Islet of Langerhans (tissue), 1 donor: ENCODE data around the gene PLGRKT.
A peak's percentile ranks its signal among the peaks of the same experiment; 100 is the strongest.
"Not testable (repeated sequence)": the region's sequence is repeated elsewhere in the genome, so short reads cannot be mapped to it uniquely, and the experiment has no call there.

Experiments used
- FAIRE-seq: peaks from one replicate; lab custom pipeline; 2011; peaks lifted over from hg19 to GRCh38; lab: Jason Lieb, UNC

Gene PLGRKT

GRCh38 chr9:5437254-5438216 lies at the start of gene PLGRKT:
Gene PLGRKT (minus strand): TSS chr9:5437925. CDS start chr9:5431977, 5,948 bp downstream.
- FAIRE-seq, result peak; percentile 85

GRCh38 chr9:5486988-5487387 lies 49.3 kb upstream of the PLGRKT start:
- no peak for FAIRE-seq

GRCh38 chr9:5485378-5486085 lies 47.8 kb upstream of the PLGRKT start:
- FAIRE-seq, result no peak

- FAIRE-seq, result no peak
These were observed 45.6 kb upstream of the PLGRKT start for GRCh38 chr9:5483306-5483705.

DNA sequence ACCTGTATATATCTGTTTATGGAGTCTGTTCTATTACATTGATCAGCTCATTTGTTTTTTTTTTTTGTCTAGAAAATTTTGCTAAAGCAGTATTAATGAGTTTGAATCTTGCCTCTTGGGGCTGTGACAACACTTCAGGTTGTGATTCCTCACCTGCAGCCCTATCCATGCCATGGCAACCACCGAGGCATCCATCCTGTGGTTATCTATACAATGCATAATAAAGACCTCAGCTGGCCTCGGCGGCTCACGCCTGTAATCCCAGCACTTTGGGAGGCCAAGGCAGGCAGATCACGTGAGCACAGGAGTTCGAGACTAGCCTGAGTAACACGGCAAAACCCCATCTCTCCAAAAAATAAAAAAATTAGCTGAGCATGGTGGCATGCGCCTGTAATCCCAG lies 44.5 kb upstream of the PLGRKT start:
- FAIRE-seq, result no peak

DNA sequence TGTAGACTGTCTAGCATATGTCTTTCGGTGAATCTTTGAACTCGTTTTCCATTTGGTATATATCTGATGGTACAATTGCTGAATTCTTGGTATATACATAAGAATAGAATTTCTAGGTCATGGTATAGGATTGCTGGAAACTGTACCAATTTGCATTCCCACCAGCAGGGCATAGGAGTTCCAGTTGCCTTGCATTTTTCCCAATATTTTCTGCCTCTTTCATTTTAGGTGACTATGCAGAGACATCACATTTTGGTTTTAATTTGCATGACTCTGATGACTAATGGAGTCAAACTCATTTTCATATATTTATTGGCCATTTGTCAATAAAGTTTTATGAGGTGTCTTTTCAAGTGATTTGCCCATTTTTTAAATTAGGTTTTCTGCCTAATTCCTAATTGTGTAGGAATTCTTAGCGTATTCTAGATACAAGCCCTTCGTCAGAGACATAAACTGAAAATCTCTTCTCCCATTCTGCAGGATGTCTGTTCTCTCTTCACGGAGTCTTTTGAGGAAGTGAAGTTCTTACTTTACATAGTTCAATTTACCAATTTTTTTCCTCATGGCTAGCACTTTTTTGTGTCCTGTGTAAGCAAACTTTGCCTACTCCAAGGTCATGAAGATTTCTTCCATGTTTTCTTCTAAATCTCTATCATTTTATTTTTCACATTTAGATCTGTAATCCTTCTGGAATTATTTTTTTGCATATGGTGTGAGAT lies 43.8 kb upstream of the PLGRKT start:
- FAIRE-seq, result no peak

GRCh38 chr9:5480919-5481318 lies 43.2 kb upstream of the PLGRKT start:
- FAIRE-seq, result no peak

DNA sequence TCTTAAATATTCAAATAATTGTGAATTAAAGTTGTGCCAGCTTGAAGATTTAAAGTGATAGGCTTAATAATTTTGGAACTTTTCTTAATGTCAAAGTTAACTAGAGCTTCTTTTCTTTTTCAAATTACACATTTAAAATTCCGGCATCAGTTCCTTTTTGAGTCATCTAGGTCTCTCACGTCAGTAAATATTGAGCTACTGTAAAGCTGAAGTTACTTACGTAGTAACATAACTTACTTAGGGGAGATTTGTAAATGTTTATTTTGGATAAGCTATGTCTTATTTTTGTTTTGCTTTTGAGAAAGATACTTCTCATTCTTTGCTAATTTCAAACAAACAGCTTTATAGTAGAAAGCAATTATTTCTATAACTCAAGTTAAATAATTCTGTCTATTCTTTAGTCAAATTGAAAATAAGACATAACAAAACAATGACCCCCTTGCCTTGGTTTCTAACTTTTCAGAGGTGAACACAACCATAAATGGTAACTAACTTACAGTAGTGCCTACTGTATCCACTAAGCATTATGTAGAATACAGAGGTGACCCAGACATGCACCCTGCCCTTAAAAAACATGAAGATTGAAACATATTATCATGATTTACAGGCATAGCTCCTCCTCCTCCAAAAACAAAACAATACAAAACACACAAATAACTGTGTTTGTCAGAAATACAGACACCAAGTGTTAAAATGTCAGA lies 42.4 kb upstream of the PLGRKT start:
- no peak for FAIRE-seq

DNA sequence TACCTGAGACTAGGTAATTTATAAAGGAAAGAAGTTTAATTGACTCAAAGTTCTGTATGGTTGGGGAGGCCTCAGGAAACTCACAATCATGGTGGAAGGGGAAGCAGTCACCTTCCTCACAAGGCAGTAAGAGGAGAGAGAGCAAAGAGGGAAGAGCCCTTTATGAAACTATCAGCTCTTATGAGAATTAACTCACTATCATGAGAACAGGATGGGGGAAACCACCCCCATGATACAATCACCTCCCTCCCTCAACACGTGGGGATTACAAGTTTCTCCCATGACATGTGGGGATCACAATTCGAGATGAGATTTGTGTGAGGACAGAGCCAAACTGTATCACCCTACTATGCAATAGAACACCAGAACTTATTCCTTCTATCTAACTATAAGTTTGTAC lies 40.5 kb upstream of the PLGRKT start:
- no peak for FAIRE-seq

- FAIRE-seq, result not testable (repeated sequence)
These were observed 37.9 kb upstream of the PLGRKT start for GRCh38 chr9:5475611-5476010.

- no peak for FAIRE-seq
These were observed 33.1 kb upstream of the PLGRKT start for GRCh38 chr9:5470816-5471215.

GRCh38 chr9:5470122-5470521 lies 32.4 kb upstream of the PLGRKT start:
- FAIRE-seq, result no peak

- FAIRE-seq, result no peak
These were observed 31.1 kb upstream of the PLGRKT start for GRCh38 chr9:5468850-5469249.

GRCh38 chr9:5466766-5467165 lies 29.0 kb upstream of the PLGRKT start:
- FAIRE-seq, result no peak

DNA sequence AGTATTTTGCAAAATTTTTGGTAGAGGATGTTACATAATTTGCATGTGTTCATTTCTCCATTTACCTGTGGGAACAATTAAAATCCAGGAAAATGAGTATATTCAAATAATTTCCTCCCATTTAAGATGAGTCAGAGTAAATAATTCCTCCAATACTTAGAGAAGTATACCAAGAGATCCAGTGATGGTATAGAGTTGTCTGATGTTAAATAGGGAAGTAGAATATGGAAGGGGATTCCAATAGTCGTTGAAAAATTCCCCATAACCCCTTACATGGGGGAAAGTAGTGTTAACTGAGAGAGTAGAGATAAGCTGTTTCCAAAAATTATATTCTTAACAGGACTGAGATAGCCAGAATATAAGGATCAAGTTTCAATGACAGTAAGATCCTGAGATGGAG lies 28.3 kb upstream of the PLGRKT start:
- no peak for FAIRE-seq

DNA sequence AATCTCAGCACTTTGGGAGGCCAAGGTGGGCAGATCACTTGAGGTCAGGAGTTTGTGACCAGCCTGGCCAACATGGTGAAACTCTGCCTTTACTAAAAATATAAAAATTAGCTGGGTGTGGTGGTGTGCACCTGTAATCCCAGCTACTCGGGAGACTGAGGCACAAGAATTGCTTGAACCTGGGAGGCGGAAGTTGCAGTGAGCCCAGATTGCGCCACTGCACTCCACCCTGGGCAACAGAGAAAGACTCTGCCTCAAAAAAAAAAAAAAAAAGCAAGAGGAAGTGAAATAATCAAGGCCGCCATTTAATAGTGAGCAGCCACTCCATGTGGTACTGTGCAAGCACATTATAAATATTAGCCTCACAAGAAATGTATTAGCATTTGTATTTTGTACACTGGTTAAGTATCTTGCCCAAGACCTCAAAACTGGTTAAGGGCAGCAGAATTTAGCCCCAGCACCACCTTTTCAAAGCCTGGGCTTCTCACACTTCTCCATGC lies 27.2 kb upstream of the PLGRKT start:
- not testable (repeated sequence) for FAIRE-seq

DNA sequence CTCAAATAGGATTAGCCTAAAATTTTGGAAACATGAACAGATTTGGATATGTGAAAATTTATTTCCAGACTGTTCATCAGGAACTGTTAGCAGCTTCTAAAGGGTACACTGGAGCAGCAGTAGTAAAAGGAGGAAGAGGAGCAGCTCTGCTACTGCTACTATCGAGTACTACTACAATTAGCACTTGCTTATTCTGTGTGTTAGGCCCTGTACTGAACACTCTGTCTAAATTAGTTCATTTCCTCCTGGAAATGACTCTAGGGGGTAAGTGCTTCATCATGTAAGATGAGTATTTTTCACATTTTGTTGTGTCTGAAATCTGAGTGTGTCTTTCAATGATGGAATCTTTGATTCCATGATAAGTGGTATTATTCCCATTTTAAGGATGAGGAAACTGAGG lies 22.4 kb upstream of the PLGRKT start:
- FAIRE-seq, result no peak

GRCh38 chr9:5459289-5459829 lies 21.6 kb upstream of the PLGRKT start:
- no peak for FAIRE-seq

DNA sequence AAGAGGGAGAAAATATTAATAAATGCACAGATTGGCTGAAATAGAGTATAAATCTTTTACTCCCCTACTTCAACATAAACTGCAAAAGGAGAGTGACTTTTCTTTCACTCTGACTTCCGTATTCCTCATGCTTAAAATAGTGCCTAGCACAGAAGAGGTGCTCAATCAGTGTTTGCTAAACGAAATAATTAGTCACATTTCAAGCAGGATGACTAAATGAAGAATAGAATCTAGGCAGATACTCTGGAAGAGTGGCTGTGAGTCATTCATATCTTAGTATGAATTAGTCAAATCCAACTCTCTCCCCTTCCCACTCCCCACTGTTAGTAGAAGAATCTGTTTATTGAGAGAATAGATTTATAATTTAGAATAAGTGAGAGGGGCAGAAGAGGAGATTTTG lies 17.5 kb upstream of the PLGRKT start:
- FAIRE-seq, result peak; percentile 89

GRCh38 chr9:5453673-5454072 lies 15.9 kb upstream of the PLGRKT start:
- peak; percentile 9 for FAIRE-seq

- peak; percentile 30 for FAIRE-seq
These were observed 15.3 kb upstream of the PLGRKT start for GRCh38 chr9:5453004-5453403.

GRCh38 chr9:5452286-5452609 lies 14.5 kb upstream of the PLGRKT start:
- FAIRE-seq, result no peak
